Body of pancreas (tissue), 4 donors: ENCODE data around the gene TLDC2. TPM values are rescaled to one million over a fixed set of nuclear protein-coding genes. Genes with fewer than 3 reads are reported as not detected.

Experiments
- ATAC-seq: fragments of 150-250 bp; one replicate; pipeline ENCODE4 v1.9.1; 2016
- DNase-seq, 4 donors: peaks; one replicate each; pipeline ENCODE4 v3.0.0-alpha.2; 2019
- H3K27ac ChIP-seq, 4 donors: fragments of 200-600 bp; sonication (generic); 1 replicate in 3 of 4; 2 replicates in 1 of 4; pipeline versions ENCODE4 v1.5.1 to v1.6.1; 2016 to 2019; ENCODE audit warnings: mild to moderate bottlenecking in 1 of 4, mixed read lengths in 1 of 4, moderate library complexity in 1 of 4
- H3K27me3 ChIP-seq, 2 donors: fragments of 200-600 bp; sonication (generic); one replicate each; pipeline ENCODE4 v1.6.0; 2016; ENCODE audit warnings: mild to moderate bottlenecking in 1 of 2
- H3K36me3 ChIP-seq, 2 donors: fragments of 200-600 bp; sonication (generic); replicated peaks in 1 of 2; 2 replicates each; pipeline ENCODE4 v1.5.1; 2016; ENCODE audit warnings: low read depth in 2 of 2; ENCODE audit not compliant: insufficient read depth in 1 of 2
- H3K4me1 ChIP-seq: fragments of 200-600 bp; sonication (generic); one replicate; pipeline ENCODE4 v1.6.0; 2016
- H3K4me3 ChIP-seq, 2 donors: fragments of 200-600 bp; sonication (generic); 1 replicate in 1 of 2; 2 replicates in 1 of 2; pipeline ENCODE4 v1.5.1; 2016 to 2019
- H3K9me3 ChIP-seq, 3 donors: fragments of 200-600 bp; sonication (generic); 1 replicate in 2 of 3; 2 replicates in 1 of 3; pipeline ENCODE4 v1.5.1; 2016
- CTCF ChIP-seq, 7 experiments: fragments of 450-650 bp in 4 of 7; fragments of 200-600 bp in 3 of 7; sonication (generic) in 3 of 7; IDR thresholded peaks; one replicate each; pipeline ENCODE4 v1.5.1; 2016 to 2019; ENCODE audit warnings: antibody characterized with exemption in 7 of 7
- POLR2A ChIP-seq, 3 donors: fragments of 450-650 bp; IDR thresholded peaks; one replicate each; pipeline ENCODE4 v1.6.1; 2016; ENCODE audit warnings: antibody characterized with exemption in 3 of 3, mild to moderate bottlenecking in 2 of 3
- WGBS, 2 donors: methylation state at CpG; one replicate each; pipeline ENCODE4 v1.1.5; 2017; 5-methylcytosine and 5-hydroxymethylcytosine counted together
- intact Hi-C: fragments of 100-400 bp; cut with DNase I; formaldehyde crosslinking; loops from one replicate; pipeline ENCODE4 v1.15.1; 2023
- total RNA-seq, 2 donors: library from RNA; depleted of rRNA; stranded (reverse); fragments of >200 nt; gene quantifications; one replicate each; pipeline ENCODE4 v1.1.0, GENCODE V29; 2016

The TLDC2 gene
- total RNA-seq, 2 donors from 2014 or later, result not detected

DNA sequence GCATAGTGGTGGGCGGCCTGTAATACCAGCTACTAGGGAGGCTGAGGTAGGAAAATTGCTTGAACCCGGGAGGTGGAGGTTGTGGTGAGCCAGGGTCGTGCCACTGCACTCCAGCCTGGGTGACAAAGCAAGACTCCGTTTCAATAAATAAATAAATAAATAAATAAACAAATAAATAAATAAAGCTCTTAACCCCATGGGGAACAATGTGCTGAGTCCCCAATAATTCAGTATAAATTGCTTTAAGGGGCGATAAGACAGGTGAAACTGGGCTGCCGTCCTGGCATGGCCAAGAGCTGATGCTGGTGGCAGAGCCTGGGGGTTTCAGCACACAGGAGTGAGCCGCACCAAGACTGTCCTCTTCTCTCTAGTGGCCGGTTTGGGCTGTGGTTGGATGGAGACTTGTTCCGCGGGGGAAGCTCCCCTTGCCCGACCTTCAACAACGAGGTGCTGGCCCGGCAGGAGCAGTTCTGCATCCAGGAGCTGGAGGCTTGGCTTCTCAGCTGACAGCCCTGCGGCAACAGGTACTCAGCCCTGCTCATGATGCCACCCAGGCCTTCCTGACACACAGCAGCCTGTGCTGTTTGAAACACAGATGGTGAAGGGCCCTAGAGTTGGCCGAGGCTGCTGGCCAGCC, 13.1 kb downstream of the TLDC2 start:
- Histone ChIP-seq H3K9me3 (no peaks in the 10 kb centered on the region), H3K27ac (no peak overlapping the region), H3K4me1 (peaks cover 15% of the 10 kb centered on the region), H3K27me3 (no peaks in the 10 kb centered on the region), H3K4me3 (no peak overlapping the region), H3K36me3 (peaks cover 0 to 28% of the 10 kb centered on the region in 2 donors)
- DNase-seq, result no peak
- 81 to 83% methylated on average over 8 to 13 of the region's 15 CpGs for WGBS, 2 donors
- no peak for ATAC-seq
- no peak for TF ChIP-seq POLR2A (IDR thresholded peaks at IDR 0.05)
- no peak for TF ChIP-seq CTCF (IDR thresholded peaks at IDR 0.05)
- intact Hi-C loops, result no loop called here

DNA sequence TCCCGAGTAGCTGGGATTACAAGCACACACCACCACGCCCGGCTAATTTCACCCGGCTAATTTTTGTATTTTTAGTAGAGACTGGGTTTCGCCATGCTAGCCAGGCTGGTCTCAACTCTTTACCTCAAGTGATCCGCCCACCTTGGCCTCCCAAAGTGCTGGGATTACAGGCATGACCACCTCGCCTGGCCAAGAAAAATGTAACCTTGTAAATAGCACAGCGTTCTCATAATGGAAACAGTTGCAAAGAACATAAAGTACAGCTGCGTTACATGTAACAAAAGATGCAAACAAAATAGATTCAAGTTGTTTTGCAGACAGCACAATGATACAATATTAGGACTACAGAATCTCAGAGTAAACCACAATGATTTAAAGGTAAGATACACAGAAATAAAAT, 14.6 kb downstream of the TLDC2 start:
- WGBS, 2 donors, result 82 to 89% methylated on average over 8 to 9 of the region's 9 CpGs
- H3K27me3 ChIP-seq, result no peaks in the 10 kb centered on the region
- H3K4me3 ChIP-seq, result no peak overlapping the region
- intact Hi-C loops, result no loop called here
- peaks cover 15% of the 10 kb centered on the region for H3K4me1 ChIP-seq
- TF ChIP-seq CTCF (IDR thresholded peaks at IDR 0.05), result no peak
- TF ChIP-seq POLR2A (IDR thresholded peaks at IDR 0.05), result no peak
- no peak for ATAC-seq
- no peaks in the 10 kb centered on the region for H3K9me3 ChIP-seq
- peaks cover 0 to 41% of the 10 kb centered on the region in 2 donors for H3K36me3 ChIP-seq
- no peak for DNase-seq
- H3K27ac ChIP-seq, result no peak overlapping the region

- Histone ChIP-seq H3K4me1 (peaks cover 15% of the 10 kb centered on the region), H3K27me3 (no peaks in the 10 kb centered on the region), H3K4me3 (no peak overlapping the region), H3K27ac (no peak overlapping the region), H3K9me3 (no peaks in the 10 kb centered on the region), H3K36me3 (peaks cover 0 to 41% of the 10 kb centered on the region in 2 donors)
- 84 to 87% methylated on average over 3 to 4 of the region's 4 CpGs for WGBS, 2 donors
- TF ChIP-seq CTCF (IDR thresholded peaks at IDR 0.05) (no peak), POLR2A (IDR thresholded peaks at IDR 0.05) (no peak)
- ATAC-seq (no peak), DNase-seq (no peak)
- intact Hi-C loops, result no loop called here
Measured at GRCh38 chr20:36891211-36891610, 15.3 kb downstream of the TLDC2 start.

GRCh38 chr20:36893801-36894200, 17.9 kb downstream of the TLDC2 start:
- ATAC-seq, result no peak
- DNase-seq, result no peak
- 83 to 84% methylated on average over 3 of the region's 3 CpGs for WGBS, 2 donors
- no peaks in the 10 kb centered on the region for H3K27me3 ChIP-seq
- intact Hi-C loops, result no loop called here
- H3K4me1 ChIP-seq, result no peaks in the 10 kb centered on the region
- no peak for TF ChIP-seq POLR2A (IDR thresholded peaks at IDR 0.05)
- no peak for TF ChIP-seq CTCF (IDR thresholded peaks at IDR 0.05)
- no peak overlapping the region for H3K4me3 ChIP-seq
- H3K9me3 ChIP-seq, result no peaks in the 10 kb centered on the region
- H3K27ac ChIP-seq, result no peak overlapping the region
- H3K36me3 ChIP-seq, result peaks cover 15 to 54% of the 10 kb centered on the region in 2 donors

- intact Hi-C loops, result no loop called here
- no peak for TF ChIP-seq CTCF (IDR thresholded peaks at IDR 0.05)
- no peak for TF ChIP-seq POLR2A (IDR thresholded peaks at IDR 0.05)
- no peaks in the 10 kb centered on the region for H3K27me3 ChIP-seq
- ATAC-seq (no peak), DNase-seq (no peak)
- H3K36me3 ChIP-seq, result peaks cover 15 to 57% of the 10 kb centered on the region in 2 donors
- no peak overlapping the region for H3K4me3 ChIP-seq
- H3K27ac ChIP-seq, result no peak overlapping the region
- WGBS, 2 donors, result 78 to 89% methylated on average over 2 of the region's 2 CpGs
- H3K9me3 ChIP-seq, result no peaks in the 10 kb centered on the region
- no peaks in the 10 kb centered on the region for H3K4me1 ChIP-seq
Measured at GRCh38 chr20:36895036-36895435, 19.1 kb downstream of the TLDC2 start.
